Eye (tissue), 1 donor: ENCODE measurements around the gene NRGN.
A peak's percentile ranks its signal among the peaks of the same experiment; 100 is the strongest.

Experiments
- DNase-seq: peaks from one replicate; pipeline ENCODE4 v3.0.0-alpha.2; 2015

NRGN gene

DNA sequence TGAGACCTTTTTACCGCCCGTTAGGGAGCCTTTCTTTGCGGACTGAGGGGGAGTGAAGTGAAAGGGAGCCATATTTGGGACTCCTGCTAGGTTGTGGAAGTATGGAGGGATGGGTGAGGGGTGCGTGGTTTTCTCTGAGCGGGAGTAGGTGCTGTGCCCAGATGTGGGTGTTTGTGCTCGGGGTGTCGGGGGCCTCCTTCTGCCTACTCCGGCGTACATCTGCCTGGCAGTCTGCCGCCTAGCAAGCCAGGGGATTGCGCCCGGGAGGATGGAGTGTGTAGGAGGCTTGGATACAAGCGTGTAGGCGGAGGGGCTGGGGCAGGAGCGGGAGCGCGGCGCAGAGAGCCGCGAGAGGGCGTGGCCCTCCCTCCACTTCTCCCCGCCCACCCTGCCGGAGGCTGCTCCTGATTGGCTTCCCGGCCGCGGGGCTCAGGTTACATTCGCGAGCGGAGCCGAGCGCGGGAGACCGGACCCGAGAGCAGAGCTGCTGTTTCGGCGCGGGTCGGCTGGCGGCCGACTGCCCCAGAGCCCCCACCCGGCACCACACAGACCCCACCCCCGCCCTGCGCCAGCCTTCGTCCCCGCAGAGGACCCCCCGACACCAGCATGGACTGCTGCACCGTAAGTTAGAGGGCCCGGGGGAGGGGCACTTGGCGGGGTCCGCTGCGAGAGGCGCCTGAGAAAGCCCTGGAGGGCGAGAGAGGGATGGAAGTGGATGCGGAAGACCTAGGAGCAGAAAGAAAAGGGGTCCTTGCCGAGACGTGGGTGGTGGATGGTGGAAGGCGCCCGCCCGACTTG, at the start of gene NRGN:
NRGN (plus strand) TSS at position 464 of the 798 bp plus-strand sequence; CDS start at position 607, 143 bp downstream.
- peak; percentile 97 for DNase-seq

GRCh38 chr11:124693142-124693541, 46.6 kb upstream of the NRGN start:
- no peak for DNase-seq

DNA sequence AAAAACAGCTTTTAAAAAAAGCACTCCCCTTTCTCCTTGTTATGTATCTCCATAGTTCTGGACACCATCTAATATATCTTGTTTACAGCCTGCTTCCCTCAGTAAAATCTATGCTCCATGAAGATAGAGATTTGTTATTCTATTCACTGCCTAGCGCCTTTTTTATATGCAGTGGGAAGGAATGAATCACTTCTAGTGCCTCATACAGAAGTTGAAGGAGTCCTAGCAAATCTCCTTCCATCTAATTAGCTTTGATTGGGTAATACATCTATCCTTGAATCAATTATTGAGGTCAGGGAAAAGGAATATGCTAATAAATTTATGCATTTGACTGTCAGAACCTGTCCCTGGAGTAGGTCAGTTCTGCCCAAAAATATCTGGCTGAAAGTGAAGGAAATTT, 40.2 kb upstream of the NRGN start:
- no peak for DNase-seq

DNA sequence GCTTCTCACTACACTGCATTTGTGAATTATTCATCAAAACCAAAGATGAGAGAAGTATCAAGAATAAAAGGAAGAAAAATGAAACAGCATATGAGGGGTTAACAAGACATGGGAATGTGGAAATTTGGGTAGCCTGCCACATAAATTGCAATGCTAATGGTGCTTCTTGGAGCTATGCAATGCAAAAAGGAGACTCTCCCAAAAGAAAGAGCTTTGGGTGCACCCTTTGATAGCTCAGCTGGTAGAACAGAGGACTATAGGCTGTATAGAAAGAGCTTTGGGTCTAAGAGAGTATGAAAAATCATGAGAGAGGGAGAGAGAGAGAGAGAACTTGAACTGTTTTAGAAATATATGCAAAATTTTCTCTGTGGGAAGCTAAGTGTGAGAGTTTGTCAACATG, 39.7 kb upstream of the NRGN start:
- DNase-seq, result no peak

- DNase-seq, result no peak
Observed at GRCh38 chr11:124707829-124708228, 31.9 kb upstream of the NRGN start.

GRCh38 chr11:124712392-124712791, 27.4 kb upstream of the NRGN start:
- DNase-seq, result no peak

DNA sequence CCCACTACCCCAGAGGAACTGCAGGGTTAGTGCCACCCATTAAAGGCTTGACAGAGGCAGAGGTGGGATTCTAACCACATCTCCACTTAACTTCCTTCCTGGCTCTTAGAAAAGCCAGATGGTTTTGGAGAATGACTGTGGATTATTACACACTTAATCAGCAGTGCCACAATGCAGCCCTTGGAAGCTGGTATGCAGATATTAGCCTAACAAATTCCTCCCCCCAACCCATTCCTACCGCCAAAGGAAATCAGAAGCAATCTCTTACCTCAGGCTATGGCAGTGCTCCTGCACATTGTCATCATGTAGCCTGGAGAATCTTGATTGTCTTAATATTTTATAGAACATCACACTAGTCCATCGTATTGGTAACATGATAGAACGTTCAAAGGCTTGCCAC, 23.2 kb upstream of the NRGN start:
- DNase-seq, result no peak

- DNase-seq, result no peak
Observed at GRCh38 chr11:124717421-124717785, 22.3 kb upstream of the NRGN start.

- peak; percentile 68 for DNase-seq
Observed at GRCh38 chr11:124717786-124718651, 21.7 kb upstream of the NRGN start.

DNA sequence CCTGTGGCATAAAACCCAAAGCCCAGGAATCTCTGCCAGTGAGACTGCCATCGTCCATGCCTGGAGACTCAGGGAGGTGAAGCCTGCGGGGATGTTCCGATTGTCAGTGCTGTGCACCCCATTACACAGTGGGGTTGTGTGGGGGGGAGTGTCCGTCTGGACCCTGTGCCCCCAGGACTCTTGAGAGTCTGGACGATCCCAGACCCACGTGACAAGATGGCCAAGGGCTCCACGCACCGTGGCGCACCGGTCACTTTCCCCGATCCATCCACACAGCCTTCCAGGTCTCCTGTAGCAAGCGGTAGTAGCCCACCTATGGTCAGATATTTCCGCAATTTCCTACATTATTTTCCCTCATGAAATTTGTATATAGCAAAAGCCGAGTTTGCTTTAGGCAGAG, 20.9 kb upstream of the NRGN start:
- no peak for DNase-seq

DNA sequence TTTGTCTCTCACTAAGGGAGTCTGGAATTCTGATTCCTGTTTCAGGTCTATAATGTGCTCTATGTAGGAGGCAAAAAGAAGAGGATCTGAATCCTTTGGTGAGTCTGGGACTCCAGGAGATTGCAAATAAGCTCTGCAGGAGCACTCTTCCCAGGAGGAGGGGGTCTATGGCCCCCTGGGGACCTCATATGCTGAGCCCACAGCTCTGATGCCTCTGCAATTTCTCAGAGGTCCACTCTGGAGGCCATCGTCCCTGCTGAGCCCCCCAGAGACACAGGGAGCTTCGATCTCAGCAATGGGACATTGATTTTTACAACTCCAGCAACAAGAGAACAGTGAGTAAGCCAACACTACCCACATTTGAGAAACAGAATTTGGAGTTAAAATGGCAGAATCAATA, 20.2 kb upstream of the NRGN start:
- no peak for DNase-seq

DNA sequence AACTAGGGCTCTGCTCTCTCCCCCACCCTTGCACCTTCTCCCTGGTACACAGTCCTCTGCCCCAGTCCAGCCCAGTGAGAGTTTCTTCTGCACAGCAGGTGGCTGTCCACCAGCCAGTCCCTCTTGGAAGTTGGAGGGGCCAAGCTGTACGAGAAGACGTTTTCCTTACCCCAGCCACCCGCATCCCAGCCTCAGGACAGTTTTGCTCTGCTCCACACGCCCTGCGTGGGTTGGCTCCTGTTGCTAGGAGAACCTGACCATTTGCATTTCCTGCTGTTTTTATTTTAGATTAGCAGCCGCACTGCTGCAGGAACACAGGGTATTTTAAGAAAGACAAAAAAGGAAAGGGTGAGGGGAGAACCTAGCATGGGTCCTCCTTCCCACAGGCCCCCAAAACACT, 17.6 kb upstream of the NRGN start:
- no peak for DNase-seq

DNA sequence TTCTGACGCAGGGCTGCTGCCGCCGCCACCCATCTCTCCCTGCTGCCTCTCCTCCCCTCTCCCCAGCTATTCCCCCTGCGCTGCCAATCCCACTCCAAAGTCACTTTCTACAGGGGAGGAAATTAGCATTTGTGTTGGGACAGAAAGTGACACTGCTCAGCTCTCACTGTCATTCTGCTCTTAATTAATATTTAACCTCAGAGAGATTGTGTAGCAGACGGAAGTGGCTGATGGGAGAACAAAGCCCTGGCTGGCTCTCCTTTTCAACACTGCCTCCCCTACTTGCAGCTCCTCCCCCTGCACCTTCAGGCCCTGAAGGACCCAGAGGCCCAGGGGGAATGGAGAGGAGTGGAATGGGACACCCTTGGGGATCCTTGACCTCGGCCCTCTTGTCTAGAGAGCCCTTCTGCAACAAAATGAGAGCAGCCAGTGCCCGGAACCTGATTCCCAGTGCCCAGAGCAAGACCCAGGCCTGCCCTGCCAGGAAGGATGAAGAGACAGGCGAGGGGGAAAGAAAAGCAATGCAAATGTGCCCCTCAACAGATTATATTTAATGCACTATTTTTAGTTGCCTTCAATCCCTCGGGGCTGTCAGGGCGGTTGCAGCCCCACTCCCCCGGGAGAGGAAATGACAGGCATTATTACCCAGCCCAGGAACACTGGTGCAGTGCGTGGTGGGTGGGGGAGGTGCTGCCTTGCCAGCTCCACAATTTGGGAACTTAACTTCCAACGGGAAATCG, 14.6 kb upstream of the NRGN start:
- DNase-seq, result no peak

GRCh38 chr11:124725719-124726105, 14.0 kb upstream of the NRGN start:
- no peak for DNase-seq

GRCh38 chr11:124727474-124727873, 12.3 kb upstream of the NRGN start:
- DNase-seq, result no peak

DNA sequence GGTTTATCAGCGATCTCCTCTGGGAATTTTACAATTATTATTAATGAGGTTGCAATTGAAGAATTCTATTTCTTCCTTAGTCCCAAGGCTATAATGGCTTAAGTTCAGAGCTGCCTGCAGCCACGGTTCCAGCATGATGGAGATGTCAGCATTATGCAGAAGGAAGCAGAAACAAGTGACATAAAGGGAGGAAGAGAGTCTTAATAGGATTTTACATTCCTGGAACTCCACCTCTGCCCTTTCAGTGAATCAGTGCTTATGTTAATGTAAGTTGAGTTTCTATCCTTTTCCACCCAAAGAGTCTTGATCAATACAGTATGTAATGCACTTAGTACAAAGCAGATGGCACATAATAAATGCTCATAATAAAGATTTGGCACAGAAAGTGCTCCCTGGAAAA, 11.6 kb upstream of the NRGN start:
- no peak for DNase-seq

DNA sequence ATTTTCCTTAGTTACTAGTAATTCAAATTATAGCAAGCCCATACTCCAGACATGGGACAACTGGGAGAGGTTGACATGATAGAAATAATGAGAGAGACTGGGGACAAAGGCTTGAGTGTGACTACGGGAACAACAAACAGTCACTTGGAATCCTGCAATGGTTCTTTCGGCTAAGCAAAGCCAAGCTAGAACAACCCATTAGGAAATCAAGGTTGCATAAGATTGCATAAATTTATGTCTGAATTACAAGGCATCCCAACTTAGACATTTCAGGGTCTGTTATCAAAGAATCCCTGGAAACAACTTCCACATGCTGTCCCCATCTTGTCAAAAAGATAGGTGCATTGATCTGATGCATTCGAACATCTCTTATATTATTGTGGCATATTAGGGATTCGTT, 10.2 kb upstream of the NRGN start:
- DNase-seq, result no peak

DNA sequence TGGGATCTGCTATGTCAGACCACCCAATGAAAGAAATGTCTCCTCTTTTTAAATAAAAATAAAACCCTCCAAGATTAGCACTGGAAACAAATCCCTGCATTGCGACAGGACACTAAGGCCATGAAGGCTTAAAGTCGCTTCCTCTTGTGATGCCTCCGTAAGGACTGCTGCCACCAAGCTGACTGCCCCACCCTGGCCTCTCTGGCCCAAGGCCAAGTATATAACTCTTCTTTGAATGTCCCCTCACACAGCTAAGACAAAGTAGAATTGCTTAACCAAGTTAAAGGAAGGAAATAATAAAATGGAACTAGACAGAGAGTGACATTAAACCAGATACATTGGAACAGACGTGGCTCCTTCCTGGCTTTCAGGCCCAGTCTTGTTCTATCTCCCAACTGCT, 7.5 kb upstream of the NRGN start:
- no peak for DNase-seq

DNA sequence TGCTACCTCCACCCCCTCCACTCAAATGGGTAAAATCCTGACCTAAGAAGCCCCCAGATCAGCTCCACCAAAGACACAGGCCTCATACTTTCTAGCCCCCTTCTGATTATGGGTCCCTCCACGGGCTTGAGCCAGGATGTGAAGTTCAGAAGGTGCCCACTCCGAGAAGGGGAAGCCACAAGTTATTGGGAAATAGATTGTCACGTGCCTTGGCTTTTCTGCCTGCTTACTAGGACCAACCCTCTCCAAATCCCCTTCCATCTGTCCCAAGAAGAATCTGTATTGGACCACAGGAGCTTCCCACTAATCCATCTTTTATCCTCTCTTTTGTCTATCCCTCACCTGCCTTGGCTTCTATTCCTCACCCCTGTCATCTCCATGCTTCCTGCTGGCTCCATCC, 3.0 kb upstream of the NRGN start:
- no peak for DNase-seq

DNA sequence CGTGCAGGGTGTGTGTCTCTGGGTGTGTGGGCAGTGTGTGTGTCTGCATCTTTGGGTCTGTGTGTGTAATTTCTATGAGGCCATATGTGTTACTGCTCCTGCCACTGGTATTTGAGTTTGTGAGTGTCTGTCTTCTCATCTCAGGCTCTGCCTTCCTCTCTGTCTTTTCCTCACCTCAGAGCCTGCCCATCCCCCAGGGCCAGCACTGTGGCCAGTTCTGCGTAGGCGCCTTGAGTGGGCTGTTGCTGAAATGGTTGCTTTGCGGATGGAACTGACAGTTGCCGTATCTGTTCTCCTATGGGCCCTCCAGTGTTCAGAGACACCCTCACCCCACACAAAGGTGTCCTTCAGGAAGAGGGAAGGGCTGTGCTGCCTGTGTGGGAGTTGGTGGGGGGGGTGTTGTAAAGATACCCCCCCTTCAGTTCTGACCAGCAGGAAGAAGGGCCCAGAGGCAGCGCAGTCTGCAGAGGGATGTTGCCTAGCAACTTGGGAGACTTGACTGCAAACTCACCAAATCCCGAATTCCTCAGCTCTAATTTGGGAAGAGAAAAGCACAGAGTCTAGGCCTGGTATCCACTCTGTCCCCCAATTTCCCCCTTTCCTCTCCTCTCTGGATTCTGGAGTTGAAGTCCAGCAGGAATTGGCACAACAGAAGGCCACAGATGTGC, 2.0 kb upstream of the NRGN start:
- DNase-seq, result no peak

DNA sequence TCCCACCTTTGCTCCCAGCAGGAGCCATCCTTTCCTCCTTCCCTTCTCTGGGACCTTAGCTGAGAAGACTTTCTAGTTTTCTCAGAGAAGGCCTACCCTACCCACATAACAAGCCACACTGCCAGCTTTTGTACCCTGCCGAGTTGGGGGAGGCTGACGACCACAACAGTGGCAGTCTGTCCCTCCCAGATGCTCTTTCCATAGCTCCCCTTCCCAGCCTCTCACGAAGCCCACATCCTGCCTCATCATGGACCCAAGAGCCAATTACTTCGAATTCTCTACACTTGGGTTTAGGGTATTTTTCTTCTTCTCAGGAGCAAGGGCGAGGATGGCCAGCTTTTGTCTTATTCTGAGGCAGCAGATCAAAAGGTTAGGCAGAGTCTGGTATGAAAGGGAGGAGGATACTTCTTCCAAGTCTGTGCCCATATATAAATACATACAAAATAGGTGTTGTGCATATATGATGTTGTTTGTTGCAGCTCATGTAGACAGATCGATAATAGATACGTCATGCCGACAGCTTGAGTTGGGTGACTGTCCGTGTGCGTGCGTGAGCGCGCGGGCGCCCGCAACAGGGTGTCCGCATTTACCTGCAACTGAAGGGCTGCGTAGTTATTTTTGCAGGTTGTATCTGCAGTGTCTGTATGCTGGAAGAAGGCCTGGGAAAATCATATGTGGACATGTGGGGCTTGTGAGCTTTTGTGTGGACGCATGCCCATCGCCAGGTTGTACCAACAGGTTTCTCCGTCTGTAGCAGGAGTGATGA, 846 bp upstream of the NRGN start:
- no peak for DNase-seq

- peak; percentile 52 for DNase-seq
Observed at GRCh38 chr11:124740277-124740882, 638 bp downstream of the NRGN start.
